Muscle of leg (tissue), 11 donors: ENCODE results near the gene SERF1B. TPM values are rescaled to one million over a fixed set of nuclear protein-coding genes. Genes with fewer than 3 reads are reported as not detected.
"Not testable (repeated sequence)": the region's sequence is repeated elsewhere in the genome, so short reads cannot be mapped to it uniquely, and the experiment has no call there.

Source experiments
- DNase-seq: peaks from one replicate; pipeline ENCODE4 v3.0.0; 2013
- H3K27ac ChIP-seq: one replicate; pipeline ENCODE4 v1.5.1; 2013; ENCODE audit warnings: mild to moderate bottlenecking, low read length, control low read depth
- H3K27me3 ChIP-seq: one replicate; pipeline ENCODE4 v1.6.1; 2013; ENCODE audit warnings: low read length; ENCODE audit not compliant: control insufficient read depth, insufficient read depth
- H3K36me3 ChIP-seq: one replicate; pipeline ENCODE4 v1.6.1; 2013; ENCODE audit warnings: low read length; ENCODE audit not compliant: control insufficient read depth, insufficient read depth
- H3K4me1 ChIP-seq: one replicate; pipeline ENCODE4 v1.6.1; 2013; ENCODE audit warnings: low read length; ENCODE audit not compliant: control insufficient read depth, insufficient read depth
- H3K4me3 ChIP-seq: one replicate; pipeline ENCODE4 v1.5.1; 2013; ENCODE audit warnings: low read length, control low read depth
- H3K9me3 ChIP-seq: replicated peaks from 2 replicates; pipeline ENCODE4 v1.6.1; 2013; ENCODE audit warnings: low read depth, low read length; ENCODE audit not compliant: control insufficient read depth
- WGBS: methylation state at CpG from one replicate; pipeline ENCODE4 v1.1.5; 2013; ENCODE audit warnings: missing lambda C conversion rate; ENCODE audit not compliant: insufficient coverage; 5-methylcytosine and 5-hydroxymethylcytosine counted together
- polyA plus RNA-seq, 8 donors: library from polyadenylated mRNA; unstranded; fragments of 120-200 nt; gene quantifications; one replicate each; pipeline versions ENCODE4 v1.2.1 to v1.2.3, GENCODE V29; 2013; ENCODE audit warnings: inconsistent platforms in 1 of 8, low replicate concordance in 1 of 8; ENCODE audit not compliant: insufficient read length in 8 of 8, insufficient read depth in 1 of 8
- total RNA-seq: library from RNA; stranded (reverse); fragments of 120-200 nt; gene quantifications from one replicate; pipeline ENCODE4 v1.2.4, GENCODE V29; 2013

Gene SERF1B
- total and polyA plus RNA-seq, 9 donors = 48.5 to 60.9 (median 53.2) TPM

DNA sequence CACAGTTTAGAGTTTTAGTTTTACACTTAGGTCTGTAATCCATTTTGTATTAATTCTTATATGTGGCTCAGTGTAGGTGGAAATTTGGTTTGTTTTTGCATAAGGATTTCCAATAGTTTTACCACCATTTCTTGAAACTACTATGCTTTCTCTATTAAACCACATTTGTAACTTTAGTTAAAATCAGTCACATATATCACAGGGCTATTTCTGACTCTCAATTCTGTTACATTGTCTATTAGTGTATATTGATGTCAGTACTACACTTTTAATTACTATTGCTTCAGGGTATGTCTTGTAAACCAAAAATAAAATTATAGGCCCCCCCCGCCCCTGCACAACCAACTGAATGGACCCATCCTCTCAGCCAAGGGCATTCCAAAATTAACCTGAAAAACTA is 32.1 kb downstream of the SERF1B start:
- not testable (repeated sequence) for H3K4me1 ChIP-seq, DNase-seq, H3K9me3 ChIP-seq, H3K4me3 ChIP-seq, H3K36me3 ChIP-seq, H3K27ac ChIP-seq, H3K27me3 ChIP-seq
- no CpG with 5 or more reads among the region's 1 CpG for WGBS

DNA sequence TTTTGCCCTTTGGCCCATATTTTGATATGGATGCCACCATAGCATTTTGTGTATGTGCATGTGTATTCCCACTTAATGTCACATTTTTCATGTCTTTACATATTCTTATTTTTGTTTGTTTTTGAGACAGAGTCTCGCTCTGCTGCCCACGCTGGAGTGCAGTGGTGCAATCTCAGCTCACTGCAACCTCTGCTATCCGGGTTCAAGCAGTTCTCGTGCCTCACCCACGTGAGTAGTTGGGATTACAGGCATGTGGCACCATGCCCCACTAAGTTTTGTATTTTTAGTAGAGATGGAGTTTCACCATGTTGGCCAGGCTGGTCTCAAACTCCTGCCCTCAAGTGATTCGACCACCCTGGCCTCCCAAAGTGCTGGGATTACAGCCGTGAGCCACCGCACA is 52.6 kb downstream of the SERF1B start:
- DNase-seq, H3K36me3 ChIP-seq, H3K9me3 ChIP-seq, H3K4me1 ChIP-seq, H3K27me3 ChIP-seq, H3K4me3 ChIP-seq, H3K27ac ChIP-seq: not testable (repeated sequence)
- WGBS = no CpG with 5 or more reads among the region's 8 CpGs

DNA sequence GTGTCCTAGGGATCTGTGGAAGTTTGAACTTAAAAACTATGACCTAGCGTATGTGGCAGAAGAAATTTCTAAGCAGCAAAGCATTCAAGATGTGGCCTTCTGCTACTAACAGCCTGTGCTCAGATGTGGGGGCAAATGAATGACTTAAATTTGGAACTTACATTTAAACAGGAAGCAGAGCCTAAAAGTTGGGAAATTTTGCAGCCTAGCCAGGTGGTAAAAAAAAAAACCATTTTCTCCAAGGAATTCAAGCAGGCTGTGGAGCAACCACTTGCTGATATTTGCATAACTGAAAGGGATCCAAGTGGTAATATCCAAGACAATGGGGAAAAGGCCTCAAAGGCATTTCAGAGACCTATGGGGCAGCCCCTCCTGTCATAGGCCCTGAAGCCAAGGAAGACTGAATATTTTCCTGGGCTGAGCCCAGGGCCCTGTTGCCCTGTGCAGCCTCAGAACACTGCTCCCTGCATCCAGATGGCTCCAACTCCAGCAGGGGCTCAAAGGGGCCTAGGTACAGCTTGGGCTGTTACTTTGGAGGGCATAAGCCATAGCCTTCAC is 63.9 kb downstream of the SERF1B start:
- H3K4me1 ChIP-seq, H3K9me3 ChIP-seq, H3K36me3 ChIP-seq, H3K27me3 ChIP-seq, DNase-seq, H3K4me3 ChIP-seq, H3K27ac ChIP-seq: not testable (repeated sequence)
- no CpG with 5 or more reads among the region's 1 CpG for WGBS

DNA sequence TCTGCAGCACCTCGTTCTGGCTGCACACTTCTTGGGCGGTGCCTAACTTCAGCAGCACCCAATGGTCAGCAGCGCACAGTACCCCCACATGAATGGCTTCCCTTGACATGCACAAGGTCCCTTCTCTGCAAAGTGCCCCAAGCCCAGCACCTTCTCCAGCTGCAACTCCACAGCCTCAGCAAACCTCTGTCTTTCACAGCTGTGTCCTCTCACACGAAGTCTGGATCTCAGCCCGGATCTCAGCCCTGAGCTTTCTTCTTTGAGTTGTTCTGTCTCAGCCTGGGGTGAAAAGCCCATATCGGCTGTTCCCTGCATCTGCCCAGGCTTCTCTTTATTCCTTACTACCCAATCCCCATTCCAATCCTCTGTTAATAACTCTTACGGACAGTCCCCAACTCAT is 66.7 kb downstream of the SERF1B start:
- H3K27ac ChIP-seq = not testable (repeated sequence)

More for the DNA sequence above, 66.7 kb downstream of the SERF1B start:
- not testable (repeated sequence) for H3K27me3 ChIP-seq, DNase-seq, H3K4me3 ChIP-seq, H3K9me3 ChIP-seq, H3K36me3 ChIP-seq, H3K4me1 ChIP-seq
- no CpG with 5 or more reads among the region's 7 CpGs for WGBS

Other genes with a start within 250 kb of the SERF1B start
- 63.0 TPM for gene SMN2, start 24.4 kb downstream of the SERF1B start, total RNA-seq
- gene SMN2, start 24.4 kb downstream of the SERF1B start, polyA plus RNA-seq = 10 to 100 TPM; 30.8 to 54.6 (median 46.9) TPM